ENCODE data around the gene IL4R. TPM values are rescaled to one million over a fixed set of nuclear protein-coding genes. Genes with fewer than 3 reads are reported as not detected.

Gene IL4R
- total RNA-seq, 2 donors from 2014 or later: 30.6 to 31.6 TPM

GRCh38 chr16:27386674-27387073 lies 72.9 kb downstream of the IL4R start:
- no peak overlapping the region for H3K9ac ChIP-seq (ENCODE audit: extremely low read depth, low read length, poor library complexity, severe bottlenecking)
- Mint-ChIP-seq H3K27me3 (ENCODE audit: insufficient read depth) (peaks cover 10% of the 10 kb centered on the region), H3K4me3 (no peak overlapping the region), H3K36me3 (ENCODE audit: low read depth) (no peaks in the 10 kb centered on the region), H3K4me1 (no peaks in the 10 kb centered on the region), H3K9me3 (peaks cover 12% of the 10 kb centered on the region), H3K27ac (no peak overlapping the region)
- H3K4me3 ChIP-seq (ENCODE audit: low read length): no peak overlapping the region
- H3K27ac ChIP-seq (ENCODE audit: low read depth, low read length): no peak overlapping the region
- 92 to 94% methylated on average over 2 to 3 of the region's 4 CpGs for WGBS, 2 experiments (ENCODE audit: insufficient coverage in 1 of 2, insufficient read length in 1 of 2)
- peaks cover 6% of the 10 kb centered on the region for H3K27me3 ChIP-seq (ENCODE audit: control insufficient read depth, insufficient read depth, low read length, poor library complexity, severe bottlenecking)
- H3K9me3 ChIP-seq (ENCODE audit: control insufficient read depth, low read length): no peaks in the 10 kb centered on the region
- H3K36me3 ChIP-seq (ENCODE audit: control insufficient read depth, insufficient read depth, low read length): no peaks in the 10 kb centered on the region
- TF ChIP-seq, protein P1, sequence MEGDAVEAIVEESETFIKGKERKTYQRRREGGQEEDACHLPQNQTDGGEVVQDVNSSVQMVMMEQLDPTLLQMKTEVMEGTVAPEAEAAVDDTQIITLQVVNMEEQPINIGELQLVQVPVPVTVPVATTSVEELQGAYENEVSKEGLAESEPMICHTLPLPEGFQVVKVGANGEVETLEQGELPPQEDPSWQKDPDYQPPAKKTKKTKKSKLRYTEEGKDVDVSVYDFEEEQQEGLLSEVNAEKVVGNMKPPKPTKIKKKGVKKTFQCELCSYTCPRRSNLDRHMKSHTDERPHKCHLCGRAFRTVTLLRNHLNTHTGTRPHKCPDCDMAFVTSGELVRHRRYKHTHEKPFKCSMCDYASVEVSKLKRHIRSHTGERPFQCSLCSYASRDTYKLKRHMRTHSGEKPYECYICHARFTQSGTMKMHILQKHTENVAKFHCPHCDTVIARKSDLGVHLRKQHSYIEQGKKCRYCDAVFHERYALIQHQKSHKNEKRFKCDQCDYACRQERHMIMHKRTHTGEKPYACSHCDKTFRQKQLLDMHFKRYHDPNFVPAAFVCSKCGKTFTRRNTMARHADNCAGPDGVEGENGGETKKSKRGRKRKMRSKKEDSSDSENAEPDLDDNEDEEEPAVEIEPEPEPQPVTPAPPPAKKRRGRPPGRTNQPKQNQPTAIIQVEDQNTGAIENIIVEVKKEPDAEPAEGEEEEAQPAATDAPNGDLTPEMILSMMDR (conservative IDR thresholded peaks at IDR 0.05): no peak
- DNase-seq: no peak
- H3K4me1 ChIP-seq (ENCODE audit: control insufficient read depth, insufficient read depth, low read length): no peaks in the 10 kb centered on the region

DNA sequence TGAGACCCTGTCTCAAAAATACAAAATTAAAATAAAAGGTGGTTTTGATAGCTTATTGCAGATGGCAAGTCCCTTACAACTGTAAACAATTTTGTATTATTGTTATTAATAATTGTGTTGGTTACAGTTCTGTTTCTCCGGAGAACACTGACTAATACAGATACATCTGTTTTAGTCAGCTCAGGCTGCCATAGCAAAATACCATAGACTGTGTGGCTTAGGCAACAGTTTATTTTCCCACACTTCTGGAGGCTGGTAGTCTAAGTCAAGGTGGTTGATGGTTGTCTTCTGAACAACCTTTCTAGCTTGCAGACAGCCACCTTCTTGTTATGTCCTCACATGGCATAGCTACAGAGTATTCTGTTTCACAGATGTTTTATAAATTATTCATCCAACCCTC lies 74.0 kb downstream of the IL4R start:
- Mint-ChIP-seq H3K27me3 (ENCODE audit: insufficient read depth) (peaks cover 10% of the 10 kb centered on the region), H3K4me1 (no peaks in the 10 kb centered on the region), H3K9me3 (peaks cover 12% of the 10 kb centered on the region), H3K36me3 (ENCODE audit: low read depth) (no peaks in the 10 kb centered on the region), H3K4me3 (no peak overlapping the region), H3K27ac (no peak overlapping the region)
- Histone ChIP-seq H3K4me3 (ENCODE audit: low read length) (no peak overlapping the region), H3K36me3 (ENCODE audit: control insufficient read depth, insufficient read depth, low read length) (no peaks in the 10 kb centered on the region), H3K9ac (ENCODE audit: extremely low read depth, low read length, poor library complexity, severe bottlenecking) (no peak overlapping the region), H3K27me3 (ENCODE audit: control insufficient read depth, insufficient read depth, low read length, poor library complexity, severe bottlenecking) (peaks cover 6% of the 10 kb centered on the region), H3K27ac (ENCODE audit: low read depth, low read length) (no peak overlapping the region), H3K4me1 (ENCODE audit: control insufficient read depth, insufficient read depth, low read length) (no peaks in the 10 kb centered on the region), H3K9me3 (ENCODE audit: control insufficient read depth, low read length) (peaks cover 4% of the 10 kb centered on the region)
- WGBS, 2 experiments (ENCODE audit: insufficient coverage in 1 of 2, insufficient read length in 1 of 2): 93% methylated on average over 1 of the region's 1 CpG; no CpG with 5 or more reads in 1 of the 2 experiments
- DNase-seq: no peak
- TF ChIP-seq, protein P1 (conservative IDR thresholded peaks at IDR 0.05): no peak

DNA sequence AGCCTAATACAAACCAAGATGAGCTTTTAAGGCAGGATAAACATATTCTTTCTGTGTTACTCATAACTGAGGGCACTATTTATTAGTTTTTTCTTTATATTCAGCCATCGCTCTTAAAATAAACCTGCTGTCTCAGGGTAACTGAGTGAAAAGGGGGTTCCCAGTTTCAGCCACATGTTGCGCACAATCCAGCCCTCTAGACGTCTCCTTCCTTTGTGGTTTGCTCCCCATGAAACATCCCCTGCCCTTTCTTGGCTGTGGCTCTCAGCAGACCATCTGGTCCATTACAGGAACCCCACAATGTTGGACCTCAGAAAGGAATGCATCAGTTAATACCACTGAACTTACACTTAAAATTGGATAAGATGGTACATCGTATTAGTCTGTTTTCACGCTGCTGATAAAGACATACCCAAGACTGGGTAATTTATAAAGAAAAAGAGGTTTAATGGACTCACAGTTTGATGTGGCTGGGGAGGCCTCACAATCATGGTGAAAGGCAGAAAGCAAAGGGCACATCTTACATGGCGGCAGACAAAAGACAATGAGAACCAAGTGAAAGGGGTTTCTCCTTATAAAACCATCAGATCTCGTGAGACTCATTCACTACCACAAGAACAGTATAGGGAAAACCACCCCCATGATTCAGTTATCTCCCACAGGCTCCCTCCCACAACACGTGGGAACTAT lies 75.6 kb downstream of the IL4R start:
- Histone ChIP-seq H3K4me3 (ENCODE audit: low read length) (no peak overlapping the region), H3K27me3 (ENCODE audit: control insufficient read depth, insufficient read depth, low read length, poor library complexity, severe bottlenecking) (peaks cover 6% of the 10 kb centered on the region), H3K9me3 (ENCODE audit: control insufficient read depth, low read length) (peaks cover 6% of the 10 kb centered on the region), H3K4me1 (ENCODE audit: control insufficient read depth, insufficient read depth, low read length) (no peaks in the 10 kb centered on the region), H3K9ac (ENCODE audit: extremely low read depth, low read length, poor library complexity, severe bottlenecking) (no peak overlapping the region), H3K27ac (ENCODE audit: low read depth, low read length) (no peak overlapping the region), H3K36me3 (ENCODE audit: control insufficient read depth, insufficient read depth, low read length) (no peaks in the 10 kb centered on the region)
- Mint-ChIP-seq H3K27ac (no peak overlapping the region), H3K36me3 (ENCODE audit: low read depth) (no peaks in the 10 kb centered on the region), H3K4me3 (no peak overlapping the region), H3K9me3 (peaks cover 7% of the 10 kb centered on the region), H3K4me1 (no peaks in the 10 kb centered on the region), H3K27me3 (ENCODE audit: insufficient read depth) (peaks cover 9% of the 10 kb centered on the region)
- TF ChIP-seq, protein P1 (conservative IDR thresholded peaks at IDR 0.05): no peak
- DNase-seq: peak; percentile 5
- WGBS, 2 experiments (ENCODE audit: insufficient coverage in 1 of 2, insufficient read length in 1 of 2): 88 to 91% methylated on average over 3 to 8 of the region's 8 CpGs

Measured in endodermal cell (in vitro differentiated cells).